Stimulated activated CD8-positive, alpha-beta memory T cell treated with anti-CD3 and anti-CD28 coated beads, Interleukin-12 subunit alpha, Interleukin-12 subunit beta, amount 100 ng/mL, for 24 hours (primary cell): ENCODE results near the gene ITPR1.
"Not testable (repeated sequence)": the region's sequence is repeated elsewhere in the genome, so short reads cannot be mapped to it uniquely, and the experiment has no call there.

ENCODE experiments used
- DNase-seq: peaks from one replicate; pipeline ENCODE4 v3.0.0-alpha.2; 2020; ENCODE audit errors: extremely low read depth

ITPR1 gene

DNA sequence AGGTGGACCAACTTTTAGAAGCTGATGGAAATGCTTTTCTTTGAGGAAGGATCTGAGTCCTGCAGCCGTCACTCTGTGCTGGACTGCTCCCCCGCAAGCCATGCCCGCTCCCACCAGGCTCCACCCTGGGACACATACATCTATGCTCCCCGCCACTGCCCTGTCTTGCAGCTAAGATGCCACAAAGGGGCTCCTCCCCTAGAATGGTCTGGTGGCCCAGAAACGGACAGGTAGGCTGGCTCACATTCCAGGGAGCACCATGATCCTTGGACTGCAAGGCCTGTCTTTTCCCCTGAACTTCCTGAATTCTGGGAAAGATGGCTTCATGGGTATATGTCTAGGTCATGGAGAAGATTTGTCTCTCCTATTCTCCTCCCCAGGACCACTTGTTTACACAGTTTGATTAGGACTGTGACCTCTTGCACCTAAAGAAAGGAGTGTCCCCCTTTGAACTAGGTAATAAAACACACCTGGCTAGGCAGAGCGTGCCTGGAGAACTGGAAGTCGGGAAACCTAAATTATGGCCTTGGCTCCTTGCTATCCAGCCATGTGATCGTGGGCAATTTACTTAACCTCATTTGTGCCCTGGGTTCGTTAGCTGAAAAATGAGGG lies 265.2 kb downstream of the ITPR1 start:
- DNase-seq, result no peak

DNA sequence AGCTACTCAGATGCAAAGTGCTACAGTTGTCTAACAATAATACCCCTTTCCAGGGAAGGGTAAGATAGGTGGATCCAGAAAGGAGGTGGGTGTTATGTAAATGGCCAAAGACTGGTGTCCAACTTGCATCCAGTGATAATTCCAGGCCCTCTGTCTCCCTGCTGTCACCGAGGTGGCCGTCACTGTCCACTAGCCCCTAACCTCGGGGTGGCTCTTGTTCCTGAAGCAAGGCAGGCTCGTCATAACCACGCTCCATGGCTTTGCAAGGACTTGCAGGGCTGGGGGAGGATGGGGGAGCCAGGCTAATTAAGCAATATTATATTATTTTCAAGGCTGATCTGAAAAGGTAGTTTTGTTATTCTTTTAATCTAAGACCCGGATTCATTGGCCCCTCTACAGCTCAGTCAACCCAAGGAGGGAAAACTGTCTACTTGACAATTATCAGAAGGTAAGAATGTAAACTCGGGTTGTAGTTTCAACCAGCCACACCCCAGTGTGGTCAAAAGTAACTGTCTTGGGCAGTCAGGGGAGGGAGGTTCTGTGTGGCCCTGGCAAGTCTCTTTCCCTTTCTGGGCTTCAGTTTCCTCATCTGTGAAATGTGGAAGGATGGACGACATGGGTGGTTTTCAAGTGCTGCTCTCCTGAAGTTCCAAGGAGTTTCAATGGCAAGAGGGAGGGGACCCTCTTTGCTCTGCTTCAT lies 266.0 kb downstream of the ITPR1 start:
- no peak for DNase-seq

DNA sequence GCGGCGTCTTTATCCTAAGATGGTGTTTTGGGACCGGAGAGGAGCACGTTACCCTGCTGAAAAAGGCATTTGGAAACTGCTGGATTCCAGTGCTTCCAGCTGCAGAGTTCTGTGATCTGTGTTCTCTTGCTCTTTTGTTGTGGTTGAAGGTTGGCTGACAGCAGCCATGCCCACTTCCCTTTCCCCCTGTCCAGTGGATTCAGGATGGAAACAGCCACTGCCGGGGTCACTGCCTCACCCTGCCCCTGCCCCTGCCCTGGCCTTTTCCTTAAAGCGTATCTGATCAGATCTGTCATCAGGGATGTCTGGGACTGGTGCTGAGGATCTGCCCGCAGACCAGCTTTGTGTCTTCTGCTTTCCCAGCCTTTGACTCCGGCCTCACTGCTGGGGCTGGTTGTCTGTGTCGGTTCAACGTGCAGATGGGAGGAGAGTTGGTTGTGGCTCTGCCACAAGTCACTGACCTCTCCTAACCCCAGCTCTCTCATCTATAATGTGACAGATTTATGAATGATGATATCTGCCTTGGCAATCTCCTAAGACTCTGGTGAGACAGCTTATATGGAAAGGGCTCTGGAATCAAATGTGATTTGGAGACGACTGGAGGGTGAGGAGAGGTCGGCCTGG lies 266.7 kb downstream of the ITPR1 start:
- no peak for DNase-seq

DNA sequence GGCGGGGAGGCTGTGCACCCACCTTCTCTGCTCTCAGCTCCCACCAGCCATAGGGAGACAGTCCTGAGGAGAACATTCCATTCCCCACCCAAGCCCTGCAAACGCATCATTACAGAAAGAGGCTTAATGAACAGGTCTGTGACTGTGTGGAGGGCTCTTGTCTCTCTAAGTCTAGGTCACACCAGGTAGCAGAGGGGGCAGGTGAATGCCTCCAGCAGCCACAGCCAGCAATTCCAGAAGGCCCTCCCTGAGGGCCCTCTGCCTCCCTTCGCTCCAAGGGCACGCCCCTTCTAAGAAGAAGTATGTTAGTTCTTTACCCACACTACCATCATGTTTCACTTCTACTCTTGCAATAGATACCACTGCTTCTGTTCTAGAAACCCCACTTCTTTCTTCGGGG lies 268.6 kb downstream of the ITPR1 start:
- no peak for DNase-seq

DNA sequence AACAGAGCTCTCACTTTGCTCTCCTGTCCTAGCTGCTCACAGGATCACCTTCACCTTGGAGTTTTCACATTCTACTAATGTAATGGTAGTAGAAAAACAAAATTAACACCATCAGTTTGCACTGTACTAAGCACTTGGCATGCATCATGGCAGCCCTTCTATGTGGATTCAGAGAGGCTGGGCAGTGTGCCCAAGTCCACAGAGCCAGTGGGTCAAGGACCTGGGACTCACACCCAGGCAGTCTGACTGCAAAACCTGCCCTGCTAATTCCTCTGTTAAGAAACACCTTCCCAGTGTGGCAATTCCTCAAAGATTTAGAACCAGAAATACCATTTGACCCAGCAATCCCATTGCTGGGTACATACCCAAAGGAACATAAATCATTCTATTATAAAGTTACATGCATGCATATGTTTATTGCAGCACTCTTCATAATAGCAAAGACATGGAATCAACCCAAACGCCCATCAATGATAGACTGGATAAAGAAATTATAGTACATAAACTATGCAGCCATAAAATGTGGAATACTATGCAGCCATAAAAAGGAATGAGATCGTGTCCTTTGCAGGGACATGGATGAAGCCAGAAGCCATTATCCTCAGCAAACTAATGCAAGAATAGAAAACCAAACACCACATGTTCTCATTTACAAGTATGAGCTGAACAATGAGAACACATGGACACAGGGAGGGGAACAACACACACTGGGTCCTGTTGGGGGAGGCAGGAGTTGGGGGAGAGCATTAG lies 269.5 kb downstream of the ITPR1 start:
- not testable (repeated sequence) for DNase-seq

DNA sequence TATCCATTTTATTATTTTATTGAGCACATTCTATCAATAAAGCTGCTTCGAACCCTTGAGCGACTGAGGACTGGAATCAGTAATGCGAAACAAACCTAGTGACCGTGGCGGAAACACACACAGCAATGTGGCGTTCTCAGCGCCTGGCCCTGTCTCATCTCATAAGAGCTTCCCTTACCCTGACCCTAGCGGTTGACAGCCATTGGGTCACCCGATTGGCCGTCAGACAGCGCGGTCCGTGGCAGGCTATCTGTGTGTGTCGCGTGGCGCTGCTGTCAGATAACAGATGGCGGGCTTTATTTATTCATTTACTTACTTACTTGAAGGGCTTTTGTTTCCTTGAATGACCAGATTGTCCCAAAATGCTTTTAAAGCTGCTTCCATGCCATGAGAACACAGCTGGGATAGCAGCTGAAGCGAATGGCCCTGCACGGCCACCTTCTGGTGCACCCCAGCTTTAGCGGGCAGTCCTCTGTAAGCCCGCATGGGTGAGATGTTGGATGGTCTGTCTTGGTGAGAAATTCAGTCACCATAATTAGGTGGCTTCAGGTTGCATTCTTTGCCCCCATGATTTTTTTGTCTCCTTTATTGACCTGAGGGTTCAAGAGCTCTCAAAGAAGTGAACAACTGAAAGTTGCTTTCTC lies 270.6 kb downstream of the ITPR1 start:
- no peak for DNase-seq

DNA sequence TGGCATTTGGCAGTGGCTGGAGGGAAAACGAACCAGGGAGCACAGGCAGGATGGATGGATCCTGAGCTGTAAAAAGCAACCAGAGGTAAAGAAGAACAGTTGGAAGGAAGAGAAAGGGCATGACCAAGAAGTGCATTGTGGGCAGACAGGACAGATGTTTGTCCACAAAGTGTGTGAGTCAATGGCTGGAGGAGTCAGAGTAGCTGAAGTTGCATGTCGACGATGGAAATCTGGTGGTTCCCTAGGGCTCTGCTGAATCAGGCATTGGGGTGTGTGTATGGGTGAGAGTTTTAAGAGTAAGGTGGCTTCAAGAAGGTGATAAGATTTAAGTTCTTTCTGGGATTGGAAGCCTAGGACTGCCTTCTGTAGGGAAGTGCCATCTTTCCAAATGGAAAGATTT lies 272.1 kb downstream of the ITPR1 start:
- DNase-seq, result no peak

DNA sequence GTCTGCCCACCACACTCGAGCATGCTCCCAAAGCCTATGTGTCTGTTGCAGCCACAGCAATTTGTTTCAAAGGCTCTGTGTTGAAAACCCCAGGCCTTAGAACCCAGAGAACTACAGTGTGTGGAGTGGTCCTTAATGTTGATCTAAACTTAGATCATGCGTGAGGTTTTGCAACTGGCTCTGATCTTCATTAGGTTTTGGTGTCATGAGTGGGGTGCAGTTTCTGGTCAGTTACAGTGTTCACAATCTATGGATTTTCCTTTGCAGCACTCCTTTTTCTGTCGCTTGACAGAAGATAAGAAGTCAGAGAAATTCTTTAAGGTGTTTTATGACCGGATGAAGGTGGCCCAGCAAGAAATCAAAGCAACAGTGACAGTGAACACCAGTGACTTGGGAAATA lies 273.1 kb downstream of the ITPR1 start:
- no peak for DNase-seq

DNA sequence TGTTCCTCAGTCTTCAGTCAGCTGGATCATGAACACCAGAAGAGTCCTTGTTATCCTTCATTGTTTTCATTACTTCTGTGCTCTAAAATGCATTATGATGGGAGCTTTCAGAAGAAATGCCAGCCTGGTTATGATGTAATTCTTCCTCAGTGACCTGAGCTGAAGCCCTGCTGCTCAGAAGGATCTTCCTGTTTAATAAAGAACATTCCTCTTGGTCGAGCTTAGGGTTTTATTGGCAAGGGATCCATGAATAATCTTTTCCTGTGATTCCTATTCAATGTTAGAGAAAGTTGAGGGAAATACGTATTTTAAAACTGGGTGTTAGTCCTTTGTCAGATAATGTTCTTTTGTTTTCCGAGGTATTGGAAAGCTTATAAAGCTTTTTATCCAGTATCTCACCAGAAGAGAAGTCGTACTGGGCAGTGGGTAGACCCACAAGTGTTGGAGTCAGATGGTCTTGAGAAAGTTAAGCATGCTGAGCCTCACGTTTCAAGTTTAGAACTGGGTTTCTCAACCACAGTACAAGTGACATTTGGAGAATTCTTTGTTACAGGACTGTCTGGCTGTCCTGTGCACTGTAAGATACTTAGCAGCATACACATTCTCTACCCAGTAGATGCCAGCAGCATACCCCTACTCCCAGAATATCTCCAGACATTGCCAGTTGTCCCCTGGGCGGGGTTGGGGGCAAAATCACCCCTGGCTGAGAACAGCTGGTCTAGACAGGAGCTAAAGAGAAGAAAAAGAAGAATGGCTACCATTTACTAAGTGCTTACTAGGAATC lies 273.8 kb downstream of the ITPR1 start:
- DNase-seq, result no peak

DNA sequence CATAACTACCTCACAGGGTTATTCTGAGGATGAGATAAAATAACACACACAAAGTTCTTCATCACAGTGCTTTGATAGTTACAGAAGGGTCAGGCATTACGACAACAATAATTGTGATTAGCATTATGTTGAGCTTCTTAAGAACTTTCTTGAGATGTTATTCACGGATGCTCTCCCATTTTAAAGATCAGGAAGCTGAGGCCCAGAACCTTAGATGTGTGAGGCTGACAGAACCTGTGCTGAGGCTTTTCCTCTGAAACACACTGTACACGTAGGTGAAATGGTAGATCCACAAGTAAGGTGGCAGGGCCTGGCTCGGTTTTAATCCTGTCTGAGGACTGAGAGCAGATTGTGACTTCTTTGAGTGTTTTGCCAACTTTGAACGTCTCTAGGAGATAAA lies 274.9 kb downstream of the ITPR1 start:
- DNase-seq, result no peak

DNA sequence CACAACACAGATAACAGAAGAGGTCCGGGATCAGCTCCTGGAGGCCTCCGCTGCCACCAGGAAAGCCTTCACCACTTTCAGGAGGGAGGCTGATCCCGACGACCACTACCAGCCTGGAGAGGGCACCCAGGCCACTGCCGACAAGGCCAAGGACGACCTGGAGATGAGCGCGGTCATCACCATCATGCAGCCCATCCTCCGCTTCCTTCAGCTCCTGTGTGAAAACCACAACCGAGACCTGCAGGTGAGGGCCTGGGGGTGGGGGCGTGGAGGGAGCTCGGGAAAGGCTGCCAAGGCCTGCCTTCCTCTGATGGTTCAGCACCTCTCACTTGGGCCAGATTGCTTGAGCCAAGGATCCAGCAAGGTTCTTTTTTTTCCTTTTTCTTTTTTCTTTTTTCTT lies 275.4 kb downstream of the ITPR1 start:
- no peak for DNase-seq

DNA sequence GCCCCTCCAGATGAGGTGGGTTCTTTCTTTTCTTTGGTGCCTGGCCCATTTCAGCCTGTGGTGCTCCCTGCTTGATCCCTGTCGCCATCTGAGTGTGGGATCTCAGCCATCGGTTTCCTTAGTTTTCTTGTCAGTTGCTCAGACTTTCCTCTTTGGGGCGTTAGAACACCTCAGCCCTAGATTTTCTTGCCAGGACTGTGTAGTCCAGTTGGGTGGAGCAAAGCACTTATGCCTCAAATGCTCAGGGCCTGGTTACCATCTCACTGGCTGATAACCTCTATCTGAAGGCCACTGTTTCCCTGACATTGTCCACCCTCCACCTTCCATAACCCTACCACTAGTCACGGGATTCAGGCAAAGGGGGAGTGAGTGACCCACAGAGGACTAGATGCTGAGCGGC lies 277.4 kb downstream of the ITPR1 start:
- DNase-seq, result no peak

DNA sequence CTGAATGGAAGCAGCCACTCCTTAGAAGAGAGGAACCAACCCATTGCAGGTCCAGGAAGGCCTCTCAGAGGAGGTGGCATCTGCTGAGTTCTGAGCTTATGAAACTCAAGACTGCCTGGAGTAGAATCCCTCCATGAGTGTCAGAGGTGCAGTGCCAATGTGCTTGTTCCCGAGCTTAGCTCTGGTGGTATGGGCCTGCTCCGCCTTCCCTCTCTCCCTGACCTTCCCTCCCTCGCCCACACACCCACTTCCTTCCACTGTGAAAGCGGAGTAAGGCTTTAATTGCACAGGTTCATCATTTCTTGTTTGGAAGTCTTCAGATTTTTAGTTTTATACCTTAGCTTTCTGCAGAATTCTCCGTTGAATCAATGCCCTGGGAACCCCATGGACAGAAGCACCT lies 278.1 kb downstream of the ITPR1 start:
- DNase-seq, result no peak

DNA sequence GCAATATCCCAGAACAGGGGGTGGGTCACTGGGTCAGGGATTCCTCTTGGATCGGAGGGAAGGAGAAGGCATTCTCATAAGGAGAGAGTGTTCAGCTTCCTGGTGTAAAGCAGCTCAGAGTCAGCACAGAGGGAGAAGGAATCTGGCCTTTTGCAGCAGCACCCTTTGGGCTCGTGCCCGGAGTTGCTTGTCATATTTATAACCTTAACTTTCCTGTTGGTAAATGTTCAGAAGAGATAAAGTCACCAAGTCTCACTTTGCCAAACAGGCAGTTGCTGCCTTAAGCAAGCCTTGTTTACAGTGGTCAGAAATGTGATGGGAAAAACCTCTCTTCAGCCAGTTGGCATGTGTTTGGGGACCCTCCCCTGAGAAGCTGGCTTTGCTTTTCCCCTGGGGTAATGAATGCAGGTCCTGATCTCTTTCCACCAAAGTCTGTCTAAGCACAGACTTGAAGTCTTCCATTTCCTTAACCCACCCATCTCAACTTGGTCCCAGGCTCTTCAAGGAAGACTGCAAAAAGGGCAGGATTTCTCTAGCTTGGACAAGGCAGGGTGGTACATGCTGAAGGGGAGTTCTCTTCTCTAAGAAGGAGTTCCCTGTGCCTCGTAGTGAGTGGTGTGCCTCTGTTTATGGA lies 279.1 kb downstream of the ITPR1 start:
- DNase-seq, result no peak

DNA sequence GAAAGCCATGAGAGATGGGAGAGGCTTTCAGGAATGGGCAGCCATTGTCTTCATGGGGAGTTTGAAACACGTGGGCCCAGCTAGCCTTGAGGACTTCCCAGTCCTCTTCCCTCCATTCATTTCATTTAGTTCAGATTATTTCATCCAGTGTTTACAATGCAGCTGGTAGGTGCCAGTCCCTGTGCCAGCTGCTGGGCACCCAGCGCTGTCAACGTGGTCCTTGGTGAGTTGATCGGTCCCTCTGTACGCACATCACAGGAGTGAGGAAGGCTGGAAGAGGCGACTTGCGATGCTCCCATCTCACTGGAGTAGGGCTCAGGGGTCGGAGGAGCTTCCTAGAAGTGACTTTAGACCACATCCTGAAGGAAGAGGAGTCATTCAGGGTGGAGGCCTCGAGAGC lies 279.7 kb downstream of the ITPR1 start:
- DNase-seq, result no peak

DNA sequence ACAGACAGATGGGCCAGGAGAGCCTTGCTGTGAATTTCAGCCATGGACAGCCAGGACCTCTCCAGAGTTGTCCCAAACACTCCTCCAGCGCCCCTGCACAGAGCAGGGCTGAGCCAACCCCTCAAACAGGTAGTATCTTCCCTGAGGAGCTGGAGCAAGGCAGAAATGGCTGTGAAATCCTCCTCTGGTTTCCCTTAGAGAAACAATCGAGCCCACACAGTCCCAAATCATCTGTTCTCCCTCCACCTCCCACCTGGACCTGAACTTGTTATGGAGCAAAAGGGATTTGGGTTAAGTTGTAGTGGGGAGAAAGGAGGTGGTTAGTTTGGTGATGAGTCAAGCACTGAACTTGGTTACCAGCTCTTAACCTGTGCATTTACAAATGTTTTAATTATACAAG lies 280.4 kb downstream of the ITPR1 start:
- DNase-seq, result no peak

DNA sequence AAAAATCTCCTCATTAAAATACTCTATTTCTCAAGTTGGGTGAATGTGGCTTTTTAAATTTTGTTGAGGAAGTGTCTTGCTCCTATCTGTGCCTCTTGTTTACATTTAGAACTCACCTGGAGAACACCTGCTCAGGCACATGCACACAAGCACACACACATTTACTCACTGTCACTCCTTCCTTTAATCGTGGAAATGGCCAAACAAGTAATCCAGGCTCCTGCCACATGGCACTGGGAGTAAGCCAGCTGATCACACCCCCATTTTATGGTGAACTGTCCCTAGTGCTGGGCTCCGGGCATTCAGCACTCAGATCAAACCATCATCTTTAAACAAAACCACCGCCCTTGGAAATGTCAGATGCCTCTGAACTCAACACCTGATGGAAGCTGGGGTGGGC lies 281.4 kb downstream of the ITPR1 start:
- no peak for DNase-seq

DNA sequence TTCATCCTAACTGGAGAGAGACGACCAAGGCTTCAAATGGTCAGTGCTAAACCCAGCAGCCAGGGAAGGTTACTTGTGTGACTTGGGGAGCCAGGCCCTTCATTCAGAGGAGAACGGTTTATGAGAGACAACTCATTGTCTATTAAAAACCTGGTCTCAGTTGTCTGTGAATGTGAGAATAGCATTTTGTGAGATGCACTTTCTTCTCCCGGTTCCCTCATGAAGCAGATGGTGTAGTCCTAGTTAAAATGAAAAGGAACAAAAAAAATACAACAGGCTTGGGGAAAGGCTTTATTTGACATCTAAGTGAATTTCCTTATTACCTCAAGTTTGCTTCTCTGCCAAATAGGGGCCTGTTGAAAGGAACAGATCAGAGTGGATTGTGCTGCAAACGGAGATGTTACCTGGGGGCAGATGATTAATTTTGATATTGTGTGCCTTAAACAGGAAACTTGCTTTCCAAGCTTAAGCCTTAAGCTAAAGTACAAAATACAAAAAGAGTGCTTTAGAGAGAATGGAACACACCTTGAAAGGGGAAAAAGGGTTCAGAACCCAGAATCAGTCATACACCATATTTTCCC lies 283.3 kb downstream of the ITPR1 start:
- DNase-seq, result no peak

DNA sequence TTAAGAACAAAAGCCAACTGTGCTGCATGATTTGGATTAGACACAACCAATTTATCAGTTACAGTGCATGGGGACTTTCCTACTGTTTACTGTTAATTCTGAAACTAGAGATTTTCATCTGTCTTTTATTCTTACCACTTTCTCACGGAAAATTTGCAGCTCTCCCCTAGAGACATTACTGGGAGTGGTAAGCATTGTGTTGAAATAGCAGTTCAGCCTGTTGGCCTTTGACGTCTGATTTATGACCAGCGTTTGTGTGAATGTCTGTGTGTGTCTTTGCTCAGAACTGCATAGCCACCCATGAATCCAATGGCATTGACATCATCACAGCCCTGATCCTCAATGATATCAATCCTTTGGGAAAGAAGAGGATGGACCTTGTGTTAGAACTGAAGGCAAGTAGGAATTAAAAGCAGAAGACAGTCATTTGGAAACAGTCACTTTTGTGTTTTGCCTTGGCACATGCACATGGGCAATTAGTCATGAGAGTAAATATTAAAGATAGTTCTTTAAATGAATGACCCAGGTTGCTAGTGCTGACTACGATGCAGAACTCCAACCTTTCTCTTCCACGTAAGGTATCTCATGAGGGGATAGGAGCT lies 283.9 kb downstream of the ITPR1 start:
- DNase-seq, result no peak

DNA sequence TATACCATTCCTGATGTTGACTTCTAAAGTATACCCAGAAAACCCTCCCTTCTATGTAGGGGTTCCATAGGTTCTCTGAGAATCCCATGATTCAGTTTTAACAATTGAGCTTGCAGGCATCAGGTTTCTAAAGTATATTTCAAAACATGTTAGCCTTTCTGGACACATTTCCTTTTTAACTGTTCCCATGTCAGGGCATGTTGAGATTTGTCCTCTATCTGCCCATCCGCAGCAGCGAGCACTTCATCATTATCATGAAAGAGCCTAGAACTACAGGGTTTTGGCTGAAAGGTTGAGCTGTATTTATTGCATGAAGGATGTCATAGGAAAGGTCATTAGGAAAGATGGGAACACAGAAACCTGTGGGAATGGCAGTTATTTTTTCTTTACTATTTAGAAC lies 285.0 kb downstream of the ITPR1 start:
- DNase-seq, result no peak
